Mesendoderm (in vitro differentiated cells): ENCODE results near the gene SULT1A2.
A peak's percentile ranks its signal among the peaks of the same experiment; 100 is the strongest.
"Not testable (repeated sequence)": the region's sequence is repeated elsewhere in the genome, so short reads cannot be mapped to it uniquely, and the experiment has no call there.

Experiments
- DNase-seq: peaks from one replicate; pipeline ENCODE4 v3.0.0; 2013
- H2AK5ac ChIP-seq: 2 replicates; pipeline ENCODE4 v1.6.1; 2013; ENCODE audit warnings: low read length, inconsistent platforms
- H2BK120ac ChIP-seq: 2 replicates; pipeline ENCODE4 v1.6.1; 2013; ENCODE audit warnings: low read depth, mild to moderate bottlenecking, low read length, moderate library complexity, mixed read lengths
- H2BK15ac ChIP-seq: replicated peaks from 2 replicates; pipeline ENCODE4 v1.6.1; 2013; ENCODE audit warnings: low read depth, mild to moderate bottlenecking, moderate library complexity
- H2BK5ac ChIP-seq: 2 replicates; pipeline ENCODE4 v1.6.1; 2013; ENCODE audit warnings: low read length, inconsistent platforms
- H3K18ac ChIP-seq: 2 replicates; pipeline ENCODE4 v1.6.1; 2013; ENCODE audit warnings: mild to moderate bottlenecking, low read length, mixed read lengths
- H3K23ac ChIP-seq: one replicate; pipeline ENCODE4 v1.6.1; 2013; ENCODE audit warnings: low read length
- H3K27ac ChIP-seq: 2 replicates; pipeline ENCODE4 v1.5.1; 2013; ENCODE audit warnings: low read depth, mild to moderate bottlenecking, inconsistent platforms, low read length, moderate library complexity
- H3K27me3 ChIP-seq: 2 replicates; pipeline ENCODE4 v1.6.1; 2013; ENCODE audit warnings: low read length, control low read depth, mild to moderate bottlenecking, inconsistent platforms; ENCODE audit not compliant: insufficient read depth, poor library complexity
- H3K36me3 ChIP-seq: 2 replicates; pipeline ENCODE4 v1.6.1; 2013; ENCODE audit warnings: low read length, inconsistent platforms; ENCODE audit not compliant: control insufficient read depth, insufficient read depth
- H3K4ac ChIP-seq: one replicate; pipeline ENCODE4 v1.6.1; 2013; ENCODE audit warnings: low read depth, mild to moderate bottlenecking, low read length, moderate library complexity
- H3K4me1 ChIP-seq: 2 replicates; pipeline ENCODE4 v1.6.1; 2013; ENCODE audit warnings: low read depth, low read length, inconsistent platforms; ENCODE audit not compliant: control insufficient read depth
- H3K4me2 ChIP-seq: 2 replicates; pipeline ENCODE4 v1.6.1; 2013; ENCODE audit warnings: low read length
- H3K4me3 ChIP-seq: 2 replicates; pipeline ENCODE4 v1.5.1; 2013; ENCODE audit warnings: mild to moderate bottlenecking, low read length
- H3K56ac ChIP-seq: one replicate; pipeline ENCODE4 v1.6.1; 2013; ENCODE audit warnings: low read length
- H3K79me1 ChIP-seq: 2 replicates; pipeline ENCODE4 v1.6.1; 2013; ENCODE audit warnings: low read length, inconsistent platforms
- H3K79me2 ChIP-seq: 2 replicates; pipeline ENCODE4 v1.6.1; 2013; ENCODE audit warnings: mild to moderate bottlenecking, low read length; ENCODE audit not compliant: control insufficient read depth, insufficient read depth
- H3K9ac ChIP-seq: 2 replicates; pipeline ENCODE4 v1.6.1; 2013; ENCODE audit warnings: low read length, inconsistent platforms
- H4K5ac ChIP-seq: one replicate; pipeline ENCODE4 v1.6.1; 2013; ENCODE audit warnings: low read length
- H4K8ac ChIP-seq: one replicate; pipeline ENCODE4 v1.6.1; 2013; ENCODE audit warnings: low read depth, mild to moderate bottlenecking, control low read depth, low read length, moderate library complexity
- WGBS: extraction: QIAGEN DNeasy Blood & Tissue Kit; methylation state at CpG from one replicate; pipeline ENCODE4 v1.1.7; 2013; ENCODE audit warnings: low lambda C conversion rate, missing lambda C conversion rate; ENCODE audit not compliant: insufficient coverage; ENCODE audit errors: extremely low coverage; 5-methylcytosine and 5-hydroxymethylcytosine counted together

SULT1A2 gene

DNA sequence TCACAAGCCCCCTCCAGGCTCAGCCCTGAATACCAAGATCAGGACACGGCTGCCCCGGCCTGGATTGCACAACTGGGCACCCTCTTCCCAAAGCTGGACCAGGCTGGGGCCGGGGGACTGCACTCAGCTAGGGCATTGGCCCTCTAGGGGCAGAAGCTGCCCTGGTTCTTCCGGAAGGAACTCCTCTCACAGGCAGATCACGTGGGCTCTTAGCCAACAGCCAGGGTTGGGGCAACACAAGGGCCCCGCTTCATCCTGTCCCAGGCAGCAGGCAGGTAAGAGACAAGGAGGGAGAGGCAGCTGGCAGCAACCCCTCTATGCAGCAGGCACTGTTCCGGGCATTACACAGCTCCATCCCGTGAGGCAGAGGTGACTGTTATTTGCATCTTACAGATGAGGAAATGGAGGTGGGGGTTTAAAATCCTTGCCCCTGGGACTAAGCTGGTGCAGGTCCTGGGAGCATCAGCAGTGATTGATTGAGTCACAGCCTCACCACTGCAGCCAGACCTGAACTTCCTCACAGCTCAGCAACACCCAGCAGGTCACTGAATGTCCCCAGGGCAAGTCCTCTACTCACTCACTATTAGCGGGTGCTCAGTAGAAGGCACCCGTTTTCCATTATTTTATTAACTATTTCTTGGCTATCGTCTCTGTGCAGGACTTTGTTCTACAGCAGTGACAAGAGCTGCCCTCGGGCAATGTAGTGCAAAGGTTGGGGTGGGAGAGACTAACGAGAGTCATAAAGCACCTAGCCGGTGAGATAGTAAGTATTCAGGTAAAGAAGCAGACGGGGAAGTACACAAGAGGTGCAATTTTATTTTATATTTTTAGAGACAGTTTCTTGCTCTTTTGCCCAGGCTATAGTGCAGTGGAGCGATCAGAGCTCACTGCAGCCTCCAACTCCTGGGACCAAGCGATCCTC is 15.8 kb upstream of the SULT1A2 start:
- H3K4ac ChIP-seq, H2BK15ac ChIP-seq, H2BK120ac ChIP-seq, H2BK5ac ChIP-seq, H3K79me2 ChIP-seq, H3K56ac ChIP-seq, DNase-seq, H3K4me3 ChIP-seq, H3K4me1 ChIP-seq, H3K18ac ChIP-seq, H3K9ac ChIP-seq, H3K23ac ChIP-seq, H2AK5ac ChIP-seq, H3K79me1 ChIP-seq, H3K27me3 ChIP-seq, H3K27ac ChIP-seq, H4K8ac ChIP-seq, H3K36me3 ChIP-seq, H4K5ac ChIP-seq, H3K4me2 ChIP-seq: not testable (repeated sequence)
- no CpG with 5 or more reads among the region's 17 CpGs for WGBS

DNA sequence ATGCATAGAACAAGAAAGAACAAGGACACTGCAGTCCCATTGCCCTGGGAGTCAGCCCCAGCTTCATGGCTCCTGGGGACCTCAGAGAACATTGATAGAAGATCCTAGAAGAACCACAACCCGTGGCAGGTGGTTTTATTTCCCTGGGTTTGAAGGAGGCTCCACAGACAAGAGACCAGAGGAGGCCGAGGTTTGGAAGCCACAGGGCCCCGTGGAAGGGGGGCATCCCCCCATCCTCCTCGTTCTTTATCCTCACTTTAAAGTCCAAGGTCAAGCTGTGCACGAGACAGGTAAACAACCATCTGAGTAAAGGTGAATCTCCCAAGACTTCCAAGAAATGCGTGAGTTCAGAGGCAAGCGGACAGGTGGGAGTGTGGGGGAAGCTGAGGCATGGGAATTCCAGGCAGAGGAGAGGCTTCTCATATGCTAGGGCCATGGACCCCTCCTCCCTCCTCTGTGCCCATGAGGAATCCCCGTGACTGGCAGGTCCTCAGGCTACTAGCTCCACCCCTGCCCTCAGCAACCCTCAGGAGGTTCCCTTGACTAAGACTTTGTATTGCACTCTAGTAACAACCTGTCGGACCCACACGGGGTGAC is 13.8 kb upstream of the SULT1A2 start:
- Histone ChIP-seq H4K8ac (no peak overlapping the region), H3K18ac (no peak overlapping the region), H3K79me2 (no peaks in the 10 kb centered on the region), H2AK5ac (no peak overlapping the region), H3K56ac (no peak overlapping the region), H4K5ac (no peak overlapping the region), H2BK5ac (no peak overlapping the region), H3K4me1 (no peaks in the 10 kb centered on the region), H3K36me3 (no peaks in the 10 kb centered on the region), H3K27ac (no peak overlapping the region), H3K4me2 (no peak overlapping the region), H3K79me1 (no peaks in the 10 kb centered on the region), H2BK15ac (no peak overlapping the region), H3K4me3 (no peak overlapping the region), H3K27me3 (no peaks in the 10 kb centered on the region), H3K9ac (no peak overlapping the region), H2BK120ac (no peak overlapping the region), H3K23ac (no peak overlapping the region), H3K4ac (no peak overlapping the region)
- no peak for DNase-seq
- WGBS: no CpG with 5 or more reads among the region's 10 CpGs

DNA sequence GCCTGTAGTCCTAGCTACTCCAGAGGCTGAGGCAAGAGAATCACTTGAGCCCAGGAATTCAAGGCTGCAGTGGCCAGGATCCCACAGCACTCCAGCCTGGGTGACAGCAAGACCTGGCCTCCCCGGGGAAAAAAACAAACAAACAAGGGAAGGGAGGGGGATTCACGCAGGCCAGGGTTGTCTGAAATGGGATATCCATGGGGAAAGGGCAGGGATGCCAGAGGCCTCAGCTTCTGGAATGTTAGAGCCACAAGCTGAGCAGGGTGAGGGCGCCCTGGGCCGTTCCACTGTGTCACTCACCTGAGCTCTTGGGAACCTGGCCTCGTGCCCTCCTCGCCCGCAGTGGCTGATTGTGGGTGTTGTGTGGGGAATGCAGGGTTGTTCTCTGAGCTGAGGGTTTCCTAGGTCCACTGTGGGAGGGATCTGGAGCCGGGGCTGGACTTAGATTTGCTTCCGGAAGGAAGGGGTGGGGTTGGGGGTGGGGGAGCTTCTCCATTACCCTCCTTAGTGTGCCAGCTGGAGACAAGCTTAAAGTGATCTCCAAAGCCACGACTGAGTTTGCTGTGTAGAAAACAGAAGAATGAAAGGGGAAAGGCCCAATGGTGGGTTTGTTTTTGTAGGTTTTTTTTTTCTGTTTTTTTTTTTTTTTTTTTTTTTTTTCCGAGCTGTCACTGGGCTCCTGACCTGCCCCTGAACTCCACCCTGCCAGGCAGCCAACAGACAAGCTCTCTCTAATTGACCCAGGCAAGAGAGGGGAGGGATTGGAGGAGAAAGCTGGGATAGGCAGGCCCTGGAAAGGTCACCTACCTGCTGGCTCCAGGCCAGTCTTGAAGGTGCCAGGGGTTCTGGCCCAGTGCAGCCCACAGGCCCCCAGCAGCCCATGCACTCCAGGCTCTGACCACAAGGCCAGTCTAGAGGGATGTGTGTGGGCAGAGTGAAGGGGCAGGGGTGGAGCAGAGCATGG is 13.1 kb upstream of the SULT1A2 start, which contains the start of gene SULT1A1:
Gene SULT1A1, minus strand, starts transcription at position 414 of the 964 bp plus-strand sequence. CDS start 1,189 bp downstream, outside the sequence.
- no peak within 1 kb of the TSS for H2AK5ac ChIP-seq
- WGBS: no CpG with 5 or more reads among the region's 11 CpGs
- no peak within 1 kb of the TSS for H2BK15ac ChIP-seq
- H3K79me1 ChIP-seq: no peaks in the 10 kb centered on the region
- H3K4me1 ChIP-seq: no peaks in the 10 kb centered on the region
- H3K4ac ChIP-seq: no peak within 1 kb of the TSS
- no peaks in the 10 kb centered on the region for H3K36me3 ChIP-seq
- no peak within 1 kb of the TSS for H3K27ac ChIP-seq
- H3K9ac ChIP-seq: peak within 1 kb of the TSS; percentile 36
- no peak within 1 kb of the TSS for H4K8ac ChIP-seq
- peak within 1 kb of the TSS; percentile 70 for H3K56ac ChIP-seq
- peak; percentile 48 for DNase-seq
- H3K27me3 ChIP-seq: no peaks in the 10 kb centered on the region
- no peak within 1 kb of the TSS for H2BK120ac ChIP-seq
- no peak within 1 kb of the TSS for H3K4me3 ChIP-seq
- H3K4me2 ChIP-seq: no peak within 1 kb of the TSS
- no peak within 1 kb of the TSS for H4K5ac ChIP-seq
- peak within 1 kb of the TSS; percentile 15 for H3K23ac ChIP-seq
- no peak within 1 kb of the TSS for H3K18ac ChIP-seq
- no peaks in the 10 kb centered on the region for H3K79me2 ChIP-seq
- no peak within 1 kb of the TSS for H2BK5ac ChIP-seq

DNA sequence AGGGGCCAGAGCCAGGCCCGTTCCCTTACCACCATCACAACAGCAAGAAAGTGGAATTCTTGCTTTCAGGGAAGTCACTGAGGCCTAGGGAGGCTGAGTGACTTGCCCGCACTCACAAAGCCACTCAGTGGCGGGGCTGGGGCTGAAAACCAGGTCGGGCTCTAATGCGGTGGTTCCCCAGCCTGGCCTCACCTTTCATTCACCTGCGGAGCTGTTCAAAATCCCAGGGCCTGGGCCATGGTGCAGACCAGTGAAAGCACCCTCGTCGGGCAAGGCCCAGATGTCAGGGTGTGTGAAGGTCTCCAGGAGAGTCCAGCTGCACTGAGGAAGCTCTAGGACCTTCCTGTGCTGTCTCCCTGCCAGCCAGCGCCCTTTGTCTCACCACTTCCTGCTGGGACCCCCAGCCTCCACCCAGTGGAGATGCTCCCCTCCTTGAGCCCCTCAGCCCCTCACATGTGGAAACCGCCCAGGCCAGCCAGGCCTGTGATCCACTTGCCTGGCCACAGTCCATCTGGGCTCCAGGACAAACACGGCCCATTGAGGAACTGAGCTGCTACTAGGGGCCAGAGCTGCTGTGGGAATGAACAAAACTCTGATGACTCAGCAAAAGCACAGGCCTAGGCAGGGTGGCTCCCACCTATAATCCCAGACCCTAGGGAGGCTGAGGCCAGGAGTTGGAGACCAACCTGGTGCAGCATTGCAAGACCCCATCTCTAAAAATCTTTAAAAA is 12.2 kb upstream of the SULT1A2 start:
- DNase-seq, H2BK120ac ChIP-seq, H2AK5ac ChIP-seq, H2BK5ac ChIP-seq, H3K27me3 ChIP-seq, H3K27ac ChIP-seq, H4K8ac ChIP-seq, H3K36me3 ChIP-seq, H3K18ac ChIP-seq, H3K9ac ChIP-seq, H2BK15ac ChIP-seq, H3K4me1 ChIP-seq, H3K4ac ChIP-seq, H3K23ac ChIP-seq, H3K4me3 ChIP-seq, H4K5ac ChIP-seq, H3K79me1 ChIP-seq, H3K79me2 ChIP-seq, H3K4me2 ChIP-seq: not testable (repeated sequence)
- no CpG with 5 or more reads among the region's 11 CpGs for WGBS
- H3K56ac ChIP-seq: peak overlapping the region; percentile 56

DNA sequence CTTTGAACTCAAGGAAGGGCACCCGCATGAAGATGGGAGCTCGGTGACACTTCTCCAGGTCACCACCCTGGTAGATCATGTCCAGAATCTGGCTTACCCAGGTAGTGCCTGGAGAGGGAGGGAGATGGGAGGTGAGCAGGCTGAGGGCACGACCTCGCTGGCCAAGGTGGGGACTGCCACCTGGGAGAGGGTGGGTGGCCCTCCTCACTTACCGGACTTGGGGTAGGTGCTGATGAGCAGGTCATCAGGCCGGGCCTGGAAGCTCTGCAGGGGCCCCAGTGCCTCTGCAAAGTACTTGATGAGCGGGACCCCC is 11.6 kb upstream of the SULT1A2 start:
- not testable (repeated sequence) for H3K18ac ChIP-seq, H3K4ac ChIP-seq, H2BK120ac ChIP-seq, H3K9ac ChIP-seq, H3K4me2 ChIP-seq, H3K23ac ChIP-seq, H2AK5ac ChIP-seq, H2BK5ac ChIP-seq, H3K79me2 ChIP-seq, H4K5ac ChIP-seq, H3K4me1 ChIP-seq, H3K79me1 ChIP-seq, H3K4me3 ChIP-seq, H3K56ac ChIP-seq, H4K8ac ChIP-seq, H3K27ac ChIP-seq, H3K27me3 ChIP-seq, DNase-seq, H2BK15ac ChIP-seq, H3K36me3 ChIP-seq
- WGBS: no CpG with 5 or more reads among the region's 7 CpGs
